H9 (cell line): ENCODE data around the gene CDK6. TPM values are rescaled to one million over a fixed set of nuclear protein-coding genes. Genes with fewer than 3 reads are reported as not detected.

Experiments used
- DNase-seq: peaks from one replicate; pipeline ENCODE4 v3.0.0-alpha.2; 2017
- H2AFZ ChIP-seq: one replicate; pipeline ENCODE4 v1.6.1; 2013; ENCODE audit warnings: mild to moderate bottlenecking, low read length, control low read depth, moderate library complexity
- H2AK5ac ChIP-seq: 2 replicates; pipeline ENCODE4 v1.6.1; 2013; ENCODE audit warnings: low read length, control low read depth, mixed read lengths; ENCODE audit not compliant: insufficient read length
- H2BK120ac ChIP-seq: one replicate; pipeline ENCODE4 v1.6.1; 2013; ENCODE audit warnings: low read depth, mild to moderate bottlenecking, low read length, control low read depth, inconsistent platforms; ENCODE audit not compliant: poor library complexity, severe bottlenecking
- H2BK12ac ChIP-seq: 2 replicates; pipeline ENCODE4 v1.6.1; 2013; ENCODE audit warnings: low read length, control low read depth, mixed read lengths, low read depth; ENCODE audit not compliant: insufficient read length
- H2BK15ac ChIP-seq: 2 replicates; pipeline ENCODE4 v1.6.1; 2013; ENCODE audit warnings: low read depth, low read length, control low read depth
- H2BK20ac ChIP-seq: one replicate; pipeline ENCODE4 v1.6.1; 2013; ENCODE audit warnings: low read depth, mild to moderate bottlenecking, low read length, control low read depth, inconsistent platforms; ENCODE audit not compliant: poor library complexity, severe bottlenecking
- H2BK5ac ChIP-seq: 2 replicates; pipeline ENCODE4 v1.6.1; 2013; ENCODE audit warnings: low read length, control low read depth, mixed read lengths; ENCODE audit not compliant: insufficient read length
- H3K14ac ChIP-seq: 2 replicates; pipeline ENCODE4 v1.6.1; 2013; ENCODE audit warnings: low read length, control low read depth; ENCODE audit not compliant: insufficient read depth
- H3K18ac ChIP-seq: 2 replicates; pipeline ENCODE4 v1.6.1; 2013; ENCODE audit warnings: low read depth, mild to moderate bottlenecking, mixed read lengths, low read length, control low read depth; ENCODE audit not compliant: insufficient read length
- H3K23ac ChIP-seq: 2 replicates; pipeline ENCODE4 v1.6.1; 2013; ENCODE audit warnings: low read length, control low read depth, mixed read lengths, low read depth; ENCODE audit not compliant: insufficient read length
- H3K23me2 ChIP-seq: 2 replicates; pipeline ENCODE4 v1.6.1; 2013; ENCODE audit warnings: low read depth, mild to moderate bottlenecking, mixed read lengths, low read length, control low read depth; ENCODE audit not compliant: insufficient read length, poor library complexity, severe bottlenecking
- H3K27ac ChIP-seq: 2 replicates; pipeline ENCODE4 v1.5.1; 2013; ENCODE audit warnings: low read length, control low read depth, mixed read lengths, low read depth; ENCODE audit not compliant: insufficient read length
- H3K27me3 ChIP-seq: 2 replicates; pipeline ENCODE4 v1.6.1; 2013; ENCODE audit warnings: low read length, control low read depth, inconsistent platforms; ENCODE audit not compliant: insufficient read depth
- H3K4ac ChIP-seq: 2 replicates; pipeline ENCODE4 v1.6.1; 2013; ENCODE audit warnings: low read depth, mild to moderate bottlenecking, control low read depth, inconsistent platforms, low read length, moderate library complexity
- H3K4me1 ChIP-seq: 2 replicates; pipeline ENCODE4 v1.6.1; 2013; ENCODE audit warnings: low read length, control low read depth, inconsistent platforms; ENCODE audit not compliant: insufficient read depth
- H3K4me2 ChIP-seq: 2 replicates; pipeline ENCODE4 v1.6.1; 2013; ENCODE audit warnings: low read length, control low read depth, mixed read lengths; ENCODE audit not compliant: insufficient read length, insufficient read depth
- H3K56ac ChIP-seq: 2 replicates; pipeline ENCODE4 v1.6.1; 2013; ENCODE audit warnings: low read depth, mild to moderate bottlenecking, mixed read lengths, low read length, control low read depth; ENCODE audit not compliant: insufficient read length
- H3K79me1 ChIP-seq: 2 replicates; pipeline ENCODE4 v1.6.1; 2013; ENCODE audit warnings: low read depth, mild to moderate bottlenecking, moderate library complexity, low read length, control low read depth, inconsistent platforms; ENCODE audit not compliant: insufficient read depth, poor library complexity, severe bottlenecking
- H3K79me2 ChIP-seq: 2 replicates; pipeline ENCODE4 v1.6.1; 2013; ENCODE audit warnings: low read length, control low read depth, inconsistent platforms; ENCODE audit not compliant: insufficient read depth
- H3K9ac ChIP-seq: 2 replicates; pipeline ENCODE4 v1.6.1; 2013; ENCODE audit warnings: low read length, control low read depth, mixed read lengths; ENCODE audit not compliant: insufficient read length; ENCODE audit errors: extremely low read depth
- H3K9me3 ChIP-seq: one replicate; pipeline ENCODE4 v1.6.1; 2013; ENCODE audit warnings: low read depth, low read length, inconsistent platforms; ENCODE audit not compliant: control insufficient read depth
- H3T11ph ChIP-seq: one replicate; pipeline ENCODE4 v1.6.1; 2013; ENCODE audit warnings: mild to moderate bottlenecking, low read length, control low read depth, inconsistent platforms
- H4K20me1 ChIP-seq: one replicate; pipeline ENCODE4 v1.6.1; 2013; ENCODE audit not compliant: control insufficient read depth, insufficient read length, insufficient read depth
- H4K5ac ChIP-seq: 2 replicates; pipeline ENCODE4 v1.6.1; 2013; ENCODE audit warnings: low read depth, mild to moderate bottlenecking, mixed read lengths, low read length, control low read depth; ENCODE audit not compliant: insufficient read length
- H4K8ac ChIP-seq: replicated peaks from 2 replicates; pipeline ENCODE4 v1.6.1; 2013; ENCODE audit warnings: low read length, control low read depth, mixed read lengths, low read depth; ENCODE audit not compliant: insufficient read length
- H4K91ac ChIP-seq: 2 replicates; pipeline ENCODE4 v1.6.1; 2013; ENCODE audit warnings: low read depth, mild to moderate bottlenecking, moderate library complexity, mixed read lengths, low read length, control low read depth; ENCODE audit not compliant: insufficient read length
- H3K27ac Mint-ChIP-seq, 3 experiments: 2 replicates in 2 of 3; 3 replicates in 1 of 3; pipeline ENCODE4 v1.8.0; 2020 to 2021; ENCODE audit warnings: mixed read lengths in 3 of 3, mild to moderate bottlenecking in 1 of 3, moderate library complexity in 1 of 3
- H3K27me3 Mint-ChIP-seq: 2 replicates; pipeline ENCODE4 v1.8.0; 2021; ENCODE audit warnings: low read depth, mild to moderate bottlenecking, moderate library complexity, mixed read lengths
- H3K36me3 Mint-ChIP-seq, 3 experiments: 2 replicates in 2 of 3; 3 replicates in 1 of 3; pipeline ENCODE4 v1.8.0; 2020 to 2021; ENCODE audit warnings: low read depth in 3 of 3, mixed read lengths in 3 of 3; ENCODE audit not compliant: insufficient read depth in 1 of 3
- H3K4me1 Mint-ChIP-seq, 2 experiments: 2 replicates each; pipeline ENCODE4 v1.8.0; 2020; ENCODE audit warnings: mixed read lengths in 2 of 2
- H3K4me3 Mint-ChIP-seq, 2 experiments: 2 replicates in 1 of 2; 3 replicates in 1 of 2; pipeline ENCODE4 v1.8.0; 2020 to 2021; ENCODE audit warnings: mild to moderate bottlenecking in 2 of 2, mixed read lengths in 2 of 2, moderate library complexity in 1 of 2
- H3K9me3 Mint-ChIP-seq, 2 experiments: 2 replicates in 1 of 2; 3 replicates in 1 of 2; pipeline ENCODE4 v1.8.0; 2020; ENCODE audit warnings: mild to moderate bottlenecking in 2 of 2, mixed read lengths in 2 of 2, moderate library complexity in 1 of 2
- CTCF ChIP-seq: fragments of 200-600 bp; sonication (generic); conservative IDR thresholded peaks from 3 replicates; pipeline ENCODE4 v1.8.0; 2021; ENCODE audit warnings: antibody characterized with exemption, mild to moderate bottlenecking
- WGBS: extraction: QIAGEN DNeasy Blood & Tissue Kit; methylation state at CpG from one replicate; pipeline ENCODE4 v1.1.7; 2013; ENCODE audit warnings: missing lambda C conversion rate, low lambda C conversion rate, mixed read lengths; ENCODE audit not compliant: insufficient read length; ENCODE audit errors: extremely low coverage; 5-methylcytosine and 5-hydroxymethylcytosine counted together
- total RNA-seq: library from RNA; stranded (reverse); gene quantifications from 2 replicates; pipeline ENCODE4 v1.2.1, GENCODE V29; 2021

The CDK6 gene
- total RNA-seq, 1 experiment from 2014 or later = 30.0 TPM

- no peak overlapping the region; a peak in 1 of 7 replicates for H3K27ac Mint-ChIP-seq
- H2AFZ ChIP-seq = no peak overlapping the region
- no peaks in the 10 kb centered on the region for H3K23me2 ChIP-seq
Measured at GRCh38 chr7:92725161-92725925, 111.0 kb downstream of the CDK6 start.

More at GRCh38 chr7:92725161-92725925, 111.0 kb downstream of the CDK6 start:
- Mint-ChIP-seq H3K4me1 (peaks cover 19 to 22% of the 10 kb centered on the region in 2 experiments), H3K27me3 (peaks cover 9% of the 10 kb centered on the region), H3K4me3 (no peak overlapping the region), H3K9me3 (no peaks in the 10 kb centered on the region), H3K36me3 (peaks cover 0 to 4% (median 0%) of the 10 kb centered on the region in 3 experiments; a peak in 3 of 7 replicates)
- Histone ChIP-seq H3K14ac (no peak overlapping the region), H3K79me2 (no peaks in the 10 kb centered on the region), H3K27me3 (no peaks in the 10 kb centered on the region), H3K18ac (no peak overlapping the region), H4K20me1 (no peaks in the 10 kb centered on the region), H3K4me1 (no peaks in the 10 kb centered on the region), H3K56ac (no peak overlapping the region), H4K91ac (no peak overlapping the region), H3K23ac (no peak overlapping the region), H4K8ac (no peak overlapping the region), H3K9me3 (no peaks in the 10 kb centered on the region), H3K4me2 (no peak overlapping the region), H2AK5ac (no peak overlapping the region), H2BK20ac (no peak overlapping the region), H4K5ac (no peak overlapping the region), H3K79me1 (no peaks in the 10 kb centered on the region), H2BK120ac (no peak overlapping the region), H3K27ac (no peak overlapping the region), H3K4ac (no peak overlapping the region), H2BK15ac (no peak overlapping the region), H2BK5ac (no peak overlapping the region), H2BK12ac (no peak overlapping the region), H3T11ph (no peak overlapping the region), H3K9ac (no peak overlapping the region)
- no CpG with 5 or more reads among the region's 14 CpGs for WGBS
- TF ChIP-seq CTCF = no peak
- no peak for DNase-seq
